Tibial nerve (tissue), 4 donors: ENCODE data around the gene SLC35F3. TPM values are rescaled to one million over a fixed set of nuclear protein-coding genes. Genes with fewer than 3 reads are reported as not detected.

Source experiments
- DNase-seq, 2 donors: peaks; one replicate each; pipeline ENCODE4 v3.0.0-alpha.2; 2019; ENCODE audit warnings: low spot score in 2 of 2
- H3K27ac ChIP-seq, 4 donors: fragments of 200-600 bp; sonication (generic) in 3 of 4; one replicate each; pipeline ENCODE4 v1.5.1; 2017 to 2019; ENCODE audit warnings: mild to moderate bottlenecking in 1 of 4
- H3K27me3 ChIP-seq, 2 donors: fragments of 200-600 bp; sonication (generic) in 1 of 2; one replicate each; pipeline versions ENCODE4 v1.5.1 to v1.6.0; 2017 to 2019
- H3K36me3 ChIP-seq, 3 donors: fragments of 200-600 bp; sonication (generic); one replicate each; pipeline ENCODE4 v1.5.1; 2018 to 2019
- H3K4me1 ChIP-seq, 4 donors: fragments of 200-600 bp; sonication (generic) in 3 of 4; one replicate each; pipeline ENCODE4 v1.5.1; 2017 to 2019
- H3K4me3 ChIP-seq, 4 donors: fragments of 200-600 bp; sonication (generic) in 3 of 4; one replicate each; pipeline ENCODE4 v1.5.1; 2017 to 2019; ENCODE audit warnings: mild to moderate bottlenecking in 1 of 4, moderate library complexity in 1 of 4
- H3K9me3 ChIP-seq, 4 donors: fragments of 200-600 bp; sonication (generic) in 3 of 4; one replicate each; pipeline ENCODE4 v1.5.1; 2017 to 2019
- EP300 ChIP-seq, 2 donors: sonication (generic); formaldehyde crosslinking; IDR thresholded peaks; one replicate each; pipeline ENCODE4 v1.6.1; 2017; ENCODE audit warnings: antibody characterized with exemption in 2 of 2, mild to moderate bottlenecking in 1 of 2
- POLR2A ChIP-seq, 2 donors: fragments of 450-650 bp; IDR thresholded peaks; one replicate each; pipeline ENCODE4 v1.6.1; 2017; ENCODE audit warnings: antibody characterized with exemption in 2 of 2, mild to moderate bottlenecking in 2 of 2, moderate library complexity in 2 of 2
- WGBS, 2 donors: methylation state at CpG; one replicate each; pipeline ENCODE4 v1.1.5; 2018; 5-methylcytosine and 5-hydroxymethylcytosine counted together
- total RNA-seq, 4 donors: library from RNA; depleted of rRNA; stranded (reverse); fragments of >200 nt; gene quantifications; one replicate each; pipeline ENCODE4 v1.1.0, GENCODE V29; 2016
- TF ChIP-seq, protein P1 (sequence below), 5 experiments: fragments of 200-600 bp in 3 of 5; fragments of 450-650 bp in 2 of 5; sonication (generic) in 3 of 5; IDR thresholded peaks; one replicate each; pipeline ENCODE4 v1.5.1; 2016 to 2019; ENCODE audit warnings: antibody characterized with exemption in 5 of 5, mild to moderate bottlenecking in 3 of 5, moderate library complexity in 2 of 5

SLC35F3 gene
- total RNA-seq, 4 donors from 2014 or later = 0.90 TPM; not detected in 3

DNA sequence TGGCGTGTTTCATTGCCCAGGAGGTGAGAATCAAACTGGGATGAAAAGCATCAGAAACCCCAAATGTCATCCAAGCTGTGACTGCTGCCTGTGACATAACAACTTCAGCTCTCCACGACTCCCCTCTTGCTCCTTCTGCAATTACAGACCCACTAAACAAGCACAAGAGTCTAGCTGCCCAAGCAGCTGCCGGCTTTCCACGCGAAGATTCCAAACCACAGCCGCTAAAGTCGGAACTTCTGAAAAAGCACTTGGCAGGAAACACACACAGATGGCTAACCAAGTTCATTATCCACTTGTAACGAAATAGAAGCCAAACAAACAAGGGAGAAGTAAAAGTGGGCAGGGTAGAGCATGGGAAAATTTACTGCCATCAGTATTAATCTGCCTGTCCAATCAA is 198.1 kb downstream of the SLC35F3 start:
- peaks cover 0 to 17% (median 0%) of the 10 kb centered on the region in 4 donors for H3K4me1 ChIP-seq

GRCh38 chr1:234103198-234103597 is 198.7 kb downstream of the SLC35F3 start:
- Histone ChIP-seq H3K9me3 (no peaks in the 10 kb centered on the region), H3K4me3 (no peak overlapping the region), H3K27ac (no peak overlapping the region), H3K4me1 (peaks cover 0 to 17% (median 0%) of the 10 kb centered on the region in 4 donors), H3K27me3 (no peaks in the 10 kb centered on the region), H3K36me3 (no peaks in the 10 kb centered on the region)
- no peak for TF ChIP-seq POLR2A (IDR thresholded peaks at IDR 0.05)
- TF ChIP-seq, protein P1, sequence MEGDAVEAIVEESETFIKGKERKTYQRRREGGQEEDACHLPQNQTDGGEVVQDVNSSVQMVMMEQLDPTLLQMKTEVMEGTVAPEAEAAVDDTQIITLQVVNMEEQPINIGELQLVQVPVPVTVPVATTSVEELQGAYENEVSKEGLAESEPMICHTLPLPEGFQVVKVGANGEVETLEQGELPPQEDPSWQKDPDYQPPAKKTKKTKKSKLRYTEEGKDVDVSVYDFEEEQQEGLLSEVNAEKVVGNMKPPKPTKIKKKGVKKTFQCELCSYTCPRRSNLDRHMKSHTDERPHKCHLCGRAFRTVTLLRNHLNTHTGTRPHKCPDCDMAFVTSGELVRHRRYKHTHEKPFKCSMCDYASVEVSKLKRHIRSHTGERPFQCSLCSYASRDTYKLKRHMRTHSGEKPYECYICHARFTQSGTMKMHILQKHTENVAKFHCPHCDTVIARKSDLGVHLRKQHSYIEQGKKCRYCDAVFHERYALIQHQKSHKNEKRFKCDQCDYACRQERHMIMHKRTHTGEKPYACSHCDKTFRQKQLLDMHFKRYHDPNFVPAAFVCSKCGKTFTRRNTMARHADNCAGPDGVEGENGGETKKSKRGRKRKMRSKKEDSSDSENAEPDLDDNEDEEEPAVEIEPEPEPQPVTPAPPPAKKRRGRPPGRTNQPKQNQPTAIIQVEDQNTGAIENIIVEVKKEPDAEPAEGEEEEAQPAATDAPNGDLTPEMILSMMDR (IDR thresholded peaks at IDR 0.05) = no peak
- no peak for TF ChIP-seq EP300 (IDR thresholded peaks at IDR 0.05)
- no peak for DNase-seq
- WGBS, 2 donors = 66 to 77% methylated on average over 3 of the region's 3 CpGs

More for the DNA sequence above, 198.1 kb downstream of the SLC35F3 start:
- H3K4me3 ChIP-seq = no peak overlapping the region
- no peaks in the 10 kb centered on the region for H3K9me3 ChIP-seq
- H3K36me3 ChIP-seq = no peaks in the 10 kb centered on the region
- 40% methylated on average over 8 of the region's 8 CpGs for WGBS, 2 donors
- no peaks in the 10 kb centered on the region for H3K27me3 ChIP-seq
- TF ChIP-seq EP300 (IDR thresholded peaks at IDR 0.05) = no peak
- DNase-seq = no peak
- H3K27ac ChIP-seq = no peak overlapping the region

- Histone ChIP-seq H3K36me3 (no peaks in the 10 kb centered on the region), H3K4me3 (no peak overlapping the region), H3K27ac (no peak overlapping the region), H3K27me3 (no peaks in the 10 kb centered on the region), H3K4me1 (peaks cover 0 to 17% (median 0%) of the 10 kb centered on the region in 4 donors), H3K9me3 (no peaks in the 10 kb centered on the region)
- 29 to 60% methylated on average over 2 of the region's 2 CpGs for WGBS, 2 donors
- no peak for DNase-seq
- TF ChIP-seq EP300 (IDR thresholded peaks at IDR 0.05) (no peak), POLR2A (IDR thresholded peaks at IDR 0.05) (no peak)
- TF ChIP-seq, protein P1 (IDR thresholded peaks at IDR 0.05) = no peak
These were observed 201.6 kb downstream of the SLC35F3 start for GRCh38 chr1:234106032-234106431.

- no peak for DNase-seq
- Histone ChIP-seq H3K4me3 (no peak overlapping the region), H3K27me3 (no peaks in the 10 kb centered on the region), H3K9me3 (no peaks in the 10 kb centered on the region), H3K4me1 (peaks cover 0 to 9% (median 0%) of the 10 kb centered on the region in 4 donors), H3K27ac (no peak overlapping the region), H3K36me3 (no peaks in the 10 kb centered on the region)
- WGBS, 2 donors = 79 to 81% methylated on average over 3 of the region's 3 CpGs
- TF ChIP-seq, protein P1 (IDR thresholded peaks at IDR 0.05) = no peak
- TF ChIP-seq EP300 (IDR thresholded peaks at IDR 0.05) = no peak
- no peak for TF ChIP-seq POLR2A (IDR thresholded peaks at IDR 0.05)
These were observed 203.0 kb downstream of the SLC35F3 start for GRCh38 chr1:234107416-234108021.

- no peak for TF ChIP-seq POLR2A (IDR thresholded peaks at IDR 0.05)
- no peak for TF ChIP-seq EP300 (IDR thresholded peaks at IDR 0.05)
- TF ChIP-seq, protein P1 (IDR thresholded peaks at IDR 0.05) = no peak
- Histone ChIP-seq H3K4me1 (no peaks in the 10 kb centered on the region), H3K9me3 (no peaks in the 10 kb centered on the region), H3K27me3 (peaks cover 0 to 2% of the 10 kb centered on the region in 2 donors), H3K36me3 (no peaks in the 10 kb centered on the region), H3K4me3 (no peak overlapping the region), H3K27ac (no peak overlapping the region)
- no peak for DNase-seq
- WGBS, 2 donors = 40 to 53% methylated on average over 3 of the region's 3 CpGs
These were observed 204.4 kb downstream of the SLC35F3 start for GRCh38 chr1:234108921-234109320.
